GM21381 (cell line): ENCODE data around the gene FAM50A.
"Not testable (repeated sequence)": the region's sequence is repeated elsewhere in the genome, so short reads cannot be mapped to it uniquely, and the experiment has no call there.

Experiments
- ATAC-seq: cut with Tn5 transposase; IDR thresholded peaks from one replicate; pipeline ENCODE4 v1.9.1; 2021; ENCODE audit warnings: mild to moderate bottlenecking, moderate library complexity; ENCODE audit not compliant: unreplicated experiment

The FAM50A gene

GRCh38 chrX:154481911-154482601 is 38.1 kb downstream of the FAM50A start:
- ATAC-seq: no peak

GRCh38 chrX:154482786-154483185 is 38.8 kb downstream of the FAM50A start:
- no peak for ATAC-seq

GRCh38 chrX:154483325-154483724 is 39.4 kb downstream of the FAM50A start:
- ATAC-seq: no peak

GRCh38 chrX:154484255-154485149 is 40.6 kb downstream of the FAM50A start:
- no peak for ATAC-seq

GRCh38 chrX:154485150-154486051 is 41.5 kb downstream of the FAM50A start:
- ATAC-seq: no peak

- no peak for ATAC-seq
Observed at GRCh38 chrX:154486052-154486395, 42.1 kb downstream of the FAM50A start.

- peak; percentile 31 for ATAC-seq
Observed at GRCh38 chrX:154486396-154487207, 42.7 kb downstream of the FAM50A start, which contains the start of gene UBL4A. Gene UBL4A, minus strand, starts transcription at chrX:154486615. Its CDS starts 31 bp downstream, at chrX:154486584.

GRCh38 chrX:154487518-154488290 is 43.8 kb downstream of the FAM50A start:
- no peak for ATAC-seq

- no peak for ATAC-seq
Observed at GRCh38 chrX:154488336-154489075, 44.6 kb downstream of the FAM50A start.

GRCh38 chrX:154489182-154489581 is 45.2 kb downstream of the FAM50A start:
- no peak for ATAC-seq

- peak; percentile 12 for ATAC-seq
Observed at GRCh38 chrX:154490021-154490413, 46.1 kb downstream of the FAM50A start.

GRCh38 chrX:154490414-154491083 is 46.6 kb downstream of the FAM50A start, which contains the start of gene SLC10A3:
Gene SLC10A3, minus strand, starts transcription at chrX:154490629. Its CDS starts 1,689 bp downstream, at chrX:154488940.
- ATAC-seq: peak; percentile 76

GRCh38 chrX:154494715-154495114 is 50.8 kb downstream of the FAM50A start:
- no peak for ATAC-seq

GRCh38 chrX:154495472-154495922 is 51.6 kb downstream of the FAM50A start:
- ATAC-seq: no peak

GRCh38 chrX:154496591-154497137 is 52.7 kb downstream of the FAM50A start:
- not testable (repeated sequence) for ATAC-seq
